Upper lobe of left lung (tissue), 6 donors: Measurements from ENCODE around the gene INPP4B. TPM values are rescaled to one million over a fixed set of nuclear protein-coding genes. Genes with fewer than 3 reads are reported as not detected.

Experiments
- ATAC-seq, 2 donors: fragments of 200-7000 bp; cut with Tn5 transposase; one replicate each; pipeline ENCODE4 v1.9.1; 2022; ENCODE audit warnings: mild to moderate bottlenecking in 2 of 2, moderate library complexity in 2 of 2; ENCODE audit not compliant: low FRiP score in 2 of 2
- DNase-seq, 2 donors: peaks; one replicate each; pipeline ENCODE4 v3.0.0-alpha.2; 2019 to 2020
- H3K27ac ChIP-seq, 4 donors: fragments of 200-600 bp; sonication (generic); one replicate each; pipeline ENCODE4 v1.5.1; 2016 to 2019
- H3K27me3 ChIP-seq, 4 donors: fragments of 200-600 bp; sonication (generic); one replicate each; pipeline ENCODE4 v1.5.1; 2017 to 2019
- H3K36me3 ChIP-seq, 4 donors: fragments of 200-600 bp; sonication (generic); one replicate each; pipeline ENCODE4 v1.5.1; 2016 to 2019
- H3K4me1 ChIP-seq, 4 donors: fragments of 200-600 bp; sonication (generic); one replicate each; pipeline ENCODE4 v1.5.1; 2018 to 2019
- H3K4me3 ChIP-seq, 4 donors: fragments of 200-600 bp; sonication (generic); one replicate each; pipeline ENCODE4 v1.5.1; 2017 to 2019; ENCODE audit warnings: mild to moderate bottlenecking in 2 of 4, moderate library complexity in 1 of 4
- H3K9me3 ChIP-seq, 4 donors: fragments of 200-600 bp; sonication (generic); one replicate each; pipeline ENCODE4 v1.5.1; 2018 to 2019
- CTCF ChIP-seq, 6 experiments: fragments of 450-650 bp in 4 of 6; fragments of 200-600 bp in 2 of 6; sonication (generic) in 2 of 6; IDR thresholded peaks; one replicate each; pipeline ENCODE4 v1.5.1; 2016 to 2019; ENCODE audit warnings: antibody characterized with exemption in 6 of 6
- EP300 ChIP-seq, 4 donors: sonication (generic); formaldehyde crosslinking; IDR thresholded peaks; one replicate each; pipeline ENCODE4 v1.5.1; 2017; ENCODE audit warnings: antibody characterized with exemption in 4 of 4, control low read depth in 2 of 4
- POLR2A ChIP-seq, 4 donors: fragments of 450-650 bp; IDR thresholded peaks; one replicate each; pipeline ENCODE4 v1.5.1; 2016 to 2017; ENCODE audit warnings: antibody characterized with exemption in 4 of 4, mild to moderate bottlenecking in 2 of 4
- POLR2AphosphoS5 ChIP-seq, 2 donors: sonication (generic); formaldehyde crosslinking; IDR thresholded peaks; one replicate each; pipeline ENCODE4 v1.5.1; 2017; ENCODE audit warnings: antibody characterized with exemption in 2 of 2
- WGBS, 2 donors: methylation state at CpG; one replicate each; pipeline ENCODE4 v1.1.5; 2017 to 2018; 5-methylcytosine and 5-hydroxymethylcytosine counted together
- total RNA-seq, 6 donors: library from RNA; depleted of rRNA in 4 of 6; stranded (reverse); fragments of >200 nt in 4 of 6; gene quantifications; one replicate each; pipeline versions ENCODE4 v1.1.0 to v1.2.1, GENCODE V29; 2016 to 2021
- donor health status: DM: no; HTN: no; CAD: no; lungs with moderate emphysema.
- donor health status: DM: no; HTN: yes; CAD: no; lungs with severe emphysema.

Gene INPP4B
- total RNA-seq, 6 donors from 2014 or later, result 4.7 to 31.4 (median 10.4) TPM

DNA sequence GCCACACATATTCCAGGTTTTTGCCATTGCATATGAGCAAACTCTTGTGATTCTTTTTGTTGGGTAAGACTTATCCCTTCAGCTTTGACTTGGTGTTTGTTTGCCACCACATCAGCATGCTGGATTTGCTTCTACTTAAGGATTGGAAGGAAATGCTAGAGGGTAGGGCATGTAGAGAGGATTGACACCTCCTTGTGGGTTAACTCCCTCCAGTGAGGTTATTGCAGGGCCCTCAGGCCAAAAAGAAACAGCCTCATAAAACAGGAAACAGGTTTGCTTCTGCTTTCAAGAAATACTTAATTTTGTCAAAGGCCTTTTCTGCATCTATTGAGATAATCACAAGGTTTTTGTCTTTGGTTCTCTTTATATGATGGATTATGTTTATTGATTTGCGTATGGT, 15.2 kb upstream of the INPP4B start:
- no peak for TF ChIP-seq POLR2A (IDR thresholded peaks at IDR 0.05)
- no peak for TF ChIP-seq POLR2AphosphoS5 (IDR thresholded peaks at IDR 0.05)
- no peak for TF ChIP-seq EP300 (IDR thresholded peaks at IDR 0.05)
- no peak for TF ChIP-seq CTCF (IDR thresholded peaks at IDR 0.05)
- Histone ChIP-seq H3K4me1 (no peaks in the 10 kb centered on the region), H3K27me3 (no peaks in the 10 kb centered on the region), H3K27ac (no peak overlapping the region), H3K9me3 (no peaks in the 10 kb centered on the region), H3K36me3 (no peaks in the 10 kb centered on the region), H3K4me3 (no peak overlapping the region)
- DNase-seq (no peak), ATAC-seq (no peak)
- WGBS, 2 donors, result 92 to 97% methylated on average over 1 of the region's 1 CpG

GRCh38 chr4:142858965-142859364, 12.9 kb upstream of the INPP4B start:
- DNase-seq, result no peak
- TF ChIP-seq CTCF (IDR thresholded peaks at IDR 0.05) (no peak), EP300 (IDR thresholded peaks at IDR 0.05) (no peak), POLR2AphosphoS5 (IDR thresholded peaks at IDR 0.05) (no peak), POLR2A (IDR thresholded peaks at IDR 0.05) (no peak)

GRCh38 chr4:142858446-142858845, 12.3 kb upstream of the INPP4B start:
- no peaks in the 10 kb centered on the region for H3K27me3 ChIP-seq
- DNase-seq (no peak), ATAC-seq (no peak)
- H3K36me3 ChIP-seq, result no peaks in the 10 kb centered on the region
- TF ChIP-seq POLR2AphosphoS5 (IDR thresholded peaks at IDR 0.05), result no peak
- no peak for TF ChIP-seq POLR2A (IDR thresholded peaks at IDR 0.05)
- TF ChIP-seq EP300 (IDR thresholded peaks at IDR 0.05), result no peak
- TF ChIP-seq CTCF (IDR thresholded peaks at IDR 0.05), result no peak
- no peak overlapping the region for H3K27ac ChIP-seq
- no peaks in the 10 kb centered on the region for H3K4me1 ChIP-seq
- no peaks in the 10 kb centered on the region for H3K9me3 ChIP-seq
- WGBS, 2 donors, result 45 to 52% methylated on average over 3 of the region's 3 CpGs
- no peak overlapping the region for H3K4me3 ChIP-seq

More at GRCh38 chr4:142858965-142859364, 12.9 kb upstream of the INPP4B start:
- no peaks in the 10 kb centered on the region for H3K4me1 ChIP-seq
- H3K4me3 ChIP-seq, result no peak overlapping the region
- H3K36me3 ChIP-seq, result no peaks in the 10 kb centered on the region
- ATAC-seq, result no peak
- H3K27me3 ChIP-seq, result no peaks in the 10 kb centered on the region
- H3K9me3 ChIP-seq, result no peaks in the 10 kb centered on the region
- no peak overlapping the region for H3K27ac ChIP-seq

DNA sequence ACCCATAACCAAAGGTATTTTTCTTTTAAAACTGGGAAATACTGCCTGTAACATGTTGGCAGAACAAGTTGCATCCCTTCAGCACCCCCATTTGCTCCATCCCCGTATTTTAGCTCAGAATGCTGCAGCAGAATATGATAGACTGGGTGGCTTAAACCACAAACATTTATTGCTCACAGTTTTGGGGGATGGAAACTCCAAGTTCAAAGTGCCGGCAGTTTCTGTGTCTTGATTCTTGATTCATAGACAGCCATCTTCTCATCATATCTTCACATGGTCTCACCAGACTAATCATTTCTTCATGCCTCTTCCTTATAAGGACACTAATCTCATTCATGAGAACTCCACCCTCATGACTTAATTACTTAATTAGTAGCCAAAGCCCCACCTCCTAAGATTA, 10.5 kb upstream of the INPP4B start:
- ATAC-seq (no peak), DNase-seq (no peak)
- no peak overlapping the region for H3K4me3 ChIP-seq
- 80 to 81% methylated on average over 2 of the region's 2 CpGs for WGBS, 2 donors
- H3K9me3 ChIP-seq, result no peaks in the 10 kb centered on the region
- no peaks in the 10 kb centered on the region for H3K27me3 ChIP-seq
- no peaks in the 10 kb centered on the region for H3K4me1 ChIP-seq
- no peak overlapping the region for H3K27ac ChIP-seq
- TF ChIP-seq POLR2AphosphoS5 (IDR thresholded peaks at IDR 0.05), result no peak
- TF ChIP-seq POLR2A (IDR thresholded peaks at IDR 0.05), result no peak
- H3K36me3 ChIP-seq, result no peaks in the 10 kb centered on the region

DNA sequence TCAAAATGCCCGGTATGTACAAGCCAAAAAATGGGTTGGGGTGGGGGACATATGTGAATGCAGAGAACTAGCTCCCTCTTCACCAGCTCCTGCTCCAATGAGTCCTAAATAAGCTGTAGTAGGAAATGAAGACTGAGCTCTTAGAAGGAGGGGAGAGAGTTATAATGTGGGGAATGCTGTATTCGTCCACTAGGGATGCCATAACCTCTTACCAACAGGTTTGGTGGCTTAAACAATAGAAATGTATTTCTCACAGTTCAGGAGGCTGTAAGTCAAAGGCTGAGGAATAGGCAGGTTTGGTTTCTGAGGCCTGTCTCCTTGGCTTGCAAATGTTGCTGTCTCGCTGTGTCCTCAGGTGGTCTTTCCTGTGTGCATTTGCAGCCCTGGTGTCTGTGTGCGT, 4.4 kb upstream of the INPP4B start:
- DNase-seq (no peak), ATAC-seq (no peak)
- TF ChIP-seq POLR2AphosphoS5 (IDR thresholded peaks at IDR 0.05) (no peak), CTCF (IDR thresholded peaks at IDR 0.05) (no peak), EP300 (IDR thresholded peaks at IDR 0.05) (no peak), POLR2A (IDR thresholded peaks at IDR 0.05) (no peak)
- 82 to 87% methylated on average over 4 of the region's 4 CpGs for WGBS, 2 donors
- H3K27me3 ChIP-seq, result peaks cover 0 to 10% (median 5%) of the 10 kb centered on the region in 4 donors
- no peak overlapping the region for H3K4me3 ChIP-seq
- no peak overlapping the region for H3K27ac ChIP-seq
- no peaks in the 10 kb centered on the region for H3K9me3 ChIP-seq
- no peaks in the 10 kb centered on the region for H3K36me3 ChIP-seq
- H3K4me1 ChIP-seq, result peaks cover 9 to 22% (median 16%) of the 10 kb centered on the region in 4 donors
